Gastroesophageal sphincter (tissue), 3 donors: ENCODE results near the gene SNX8.

Experiments used
- CTCF ChIP-seq, 4 experiments: fragments of 200-600 bp in 2 of 4; fragments of 450-650 bp in 2 of 4; sonication (generic) in 1 of 4; IDR thresholded peaks; one replicate each; pipeline ENCODE4 v1.5.1; 2017 to 2019; ENCODE audit warnings: antibody characterized with exemption in 4 of 4, mild to moderate bottlenecking in 2 of 4, moderate library complexity in 2 of 4
- POLR2A ChIP-seq, 2 donors: fragments of 450-650 bp; IDR thresholded peaks; one replicate each; pipeline ENCODE4 v1.6.1; 2017; ENCODE audit warnings: antibody characterized with exemption in 2 of 2, mild to moderate bottlenecking in 2 of 2, moderate library complexity in 1 of 2

GRCh38 chr7:2275101-2275500 is 39.1 kb downstream of the SNX8 start:
- no peak for TF ChIP-seq CTCF (IDR thresholded peaks at IDR 0.05)
- no peak for TF ChIP-seq POLR2A (IDR thresholded peaks at IDR 0.05)
